A172 (cell line): ENCODE measurements around the gene ANXA5. TPM values are rescaled to one million over a fixed set of nuclear protein-coding genes. Genes with fewer than 3 reads are reported as not detected.
A peak's percentile ranks its signal among the peaks of the same experiment; 100 is the strongest.
"Not testable (repeated sequence)": the region's sequence is repeated elsewhere in the genome, so short reads cannot be mapped to it uniquely, and the experiment has no call there.

Experiments used
- DNase-seq: peaks from one replicate; pipeline ENCODE4 v3.0.0-alpha.2; 2015; ENCODE audit warnings: low spot score
- total RNA-seq: library from RNA; depleted of rRNA; stranded (reverse); fragments of >200 nt; shearing (Covaris generic); gene quantifications from 2 replicates; pipeline ENCODE4 v1.2.3, GENCODE V29; 2014; rRNA removed

The ANXA5 gene
- 936 and 953 TPM in 2 replicates for total RNA-seq

DNA sequence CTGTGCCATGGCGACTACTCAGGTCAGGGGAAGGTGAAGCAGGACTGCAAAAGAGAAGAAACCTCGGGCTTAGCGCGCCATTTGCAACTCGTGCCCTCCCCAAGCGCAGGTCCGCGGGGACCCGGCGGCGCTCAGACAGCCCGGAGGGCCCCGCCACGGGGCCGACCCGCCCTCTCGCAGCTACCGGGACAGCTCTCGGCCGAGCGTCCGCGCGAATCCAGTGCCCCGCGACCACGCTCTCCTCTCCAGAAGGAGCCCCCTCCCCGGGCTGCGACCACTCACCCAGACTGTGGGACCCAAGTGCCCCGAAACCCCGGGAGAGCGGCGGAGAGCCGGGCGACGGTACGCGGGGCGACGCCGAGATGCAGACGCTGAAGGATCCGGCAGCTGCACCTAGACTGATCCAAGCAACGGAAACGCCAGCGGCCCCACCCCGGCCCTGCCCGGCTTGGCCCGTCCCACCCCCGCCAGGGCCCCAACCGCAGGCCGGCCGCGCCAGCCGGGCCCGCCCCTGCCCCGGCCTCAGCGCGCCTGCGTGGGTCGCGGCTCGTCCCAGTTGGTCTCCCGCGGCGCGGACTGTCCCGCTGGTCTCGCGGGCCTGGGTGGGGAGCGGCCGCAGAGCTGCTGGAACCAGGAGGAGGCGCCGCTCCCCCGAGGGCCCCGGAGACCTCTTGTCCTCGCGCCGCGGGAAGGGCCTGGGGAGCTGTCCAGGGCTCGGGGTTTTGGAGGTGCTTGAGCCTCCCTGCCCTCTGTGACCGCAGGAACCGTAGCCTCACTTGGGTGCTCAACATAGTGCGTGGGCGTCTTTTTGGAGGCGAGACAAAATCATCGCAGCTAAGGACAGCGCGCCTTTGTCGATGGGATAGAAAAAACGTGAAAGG lies at the start of gene ANXA5:
Gene ANXA5, minus strand, starts transcription at position 400 of the 881 bp plus-strand sequence. Its CDS starts 391 bp downstream, at position 9.
- peak; percentile 78 for DNase-seq

DNA sequence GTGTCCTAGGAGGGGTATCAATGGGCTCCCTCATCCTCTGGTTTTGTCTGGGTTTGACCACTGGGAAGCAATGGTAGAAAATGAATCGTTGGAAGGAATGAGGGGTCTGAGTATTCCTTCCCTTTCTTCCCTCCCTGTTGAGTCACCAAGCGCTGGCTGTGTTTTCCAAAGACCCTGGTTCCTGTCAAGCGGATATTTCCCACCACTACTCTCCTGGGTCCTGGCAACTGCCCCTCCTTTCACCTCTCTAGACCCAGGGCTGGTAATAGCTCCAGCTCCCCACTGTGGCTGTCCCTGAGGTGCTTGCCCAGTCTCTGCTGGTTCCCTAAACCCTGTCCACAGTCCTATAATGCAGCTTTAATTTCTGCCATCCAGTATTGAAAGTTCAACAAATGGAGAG lies 46.0 kb upstream of the ANXA5 start:
- DNase-seq = no peak

DNA sequence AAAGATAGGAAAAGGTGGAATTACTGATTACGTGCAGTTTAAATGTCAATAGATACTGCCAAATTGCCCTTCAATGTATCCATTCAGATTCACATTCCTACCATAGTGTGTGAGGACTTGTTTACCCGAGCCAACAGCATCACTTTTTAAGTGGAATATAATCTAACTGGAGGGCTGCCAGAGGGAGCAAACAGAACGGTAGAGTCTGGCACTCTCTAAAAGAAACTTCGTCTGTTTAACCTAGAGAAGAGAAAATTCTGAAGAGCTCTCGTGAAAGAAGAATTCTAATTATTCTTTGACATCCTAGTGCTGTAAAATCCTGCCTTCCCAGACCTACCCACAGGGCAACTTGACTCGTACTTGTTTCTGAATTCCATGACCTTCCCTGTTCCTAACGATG lies 45.0 kb upstream of the ANXA5 start:
- no peak for DNase-seq

DNA sequence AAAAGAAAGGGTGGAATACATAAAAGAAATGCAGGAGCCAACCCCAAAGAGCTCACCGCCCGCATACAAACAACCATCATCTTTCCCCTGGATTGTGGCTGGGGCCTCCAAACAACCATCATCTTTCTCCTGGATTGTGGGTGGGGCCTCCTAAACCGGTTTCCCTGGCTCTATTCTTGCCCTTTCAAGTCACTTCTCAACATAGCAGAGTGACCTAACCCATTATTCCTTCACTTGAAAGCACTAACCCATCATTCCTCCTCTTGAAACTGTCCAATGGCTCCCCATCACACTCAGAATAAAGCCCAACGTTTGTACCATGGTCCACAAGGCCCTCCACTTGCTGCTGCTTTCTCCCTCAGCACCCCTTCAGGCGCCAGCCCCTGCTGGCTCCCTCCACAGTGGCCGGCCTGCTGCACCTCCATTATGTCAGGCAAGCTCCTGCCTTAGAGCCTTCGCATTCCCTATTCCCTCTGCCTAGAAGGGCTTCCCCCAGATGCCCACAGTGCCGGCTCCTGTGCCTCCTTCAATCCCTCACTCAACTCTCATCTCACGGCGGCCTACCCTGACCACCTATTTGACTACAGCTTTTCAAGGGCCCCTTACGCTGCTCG lies 44.1 kb upstream of the ANXA5 start:
- DNase-seq = no peak

DNA sequence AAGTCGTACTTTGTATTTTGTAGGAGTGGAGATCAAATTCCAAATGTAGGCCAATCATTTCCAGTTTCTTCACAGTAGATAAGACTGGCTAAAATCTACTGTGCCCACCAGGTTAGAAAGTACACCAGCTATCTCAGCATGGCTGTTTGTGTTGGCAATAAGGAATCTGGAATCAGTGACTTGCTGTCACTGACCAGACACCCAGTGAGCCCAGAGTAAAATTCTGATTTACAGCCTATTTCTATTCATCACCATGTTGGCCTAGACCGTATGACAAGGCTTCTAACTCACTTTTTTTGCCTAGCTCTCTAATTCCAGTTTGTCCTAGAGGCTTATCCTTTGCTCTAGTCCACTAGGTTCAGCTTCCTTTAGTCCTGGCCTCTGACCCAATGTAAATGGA lies 42.8 kb upstream of the ANXA5 start:
- no peak for DNase-seq

DNA sequence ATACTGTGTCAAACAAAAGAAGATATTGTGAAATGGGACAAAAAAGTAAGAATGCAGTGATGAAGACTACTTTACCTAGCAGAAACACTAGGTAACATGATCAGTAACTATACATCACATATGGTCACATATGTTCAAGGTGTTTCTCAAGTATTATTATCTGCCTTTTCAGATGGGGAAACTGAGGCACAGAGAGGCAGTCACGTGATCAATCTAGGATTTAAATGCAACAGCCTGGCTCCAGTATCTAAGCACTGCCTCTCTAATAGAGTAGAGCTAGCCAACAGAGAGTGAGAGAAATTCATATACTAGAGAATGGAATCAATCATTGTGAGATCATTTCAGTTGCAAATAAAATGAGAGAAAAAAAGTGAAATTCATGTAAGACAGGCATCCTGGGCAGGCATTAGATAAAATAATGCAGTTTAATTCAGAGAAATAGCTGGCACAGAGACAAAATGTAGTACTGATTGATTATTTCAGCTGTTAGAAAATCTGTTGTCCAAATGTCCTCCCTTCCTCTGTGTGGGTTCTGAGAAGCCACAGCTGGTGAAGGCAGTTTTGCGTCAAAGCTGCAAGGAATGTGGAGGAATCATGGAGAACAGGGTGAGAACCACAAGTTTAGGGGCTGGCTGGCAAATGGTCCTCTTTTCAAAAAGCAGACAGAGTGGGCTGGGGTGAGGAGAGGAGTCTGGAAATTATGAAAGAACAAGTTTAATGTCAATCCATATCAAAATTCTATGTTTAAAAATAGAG lies 42.2 kb upstream of the ANXA5 start:
- DNase-seq = no peak

DNA sequence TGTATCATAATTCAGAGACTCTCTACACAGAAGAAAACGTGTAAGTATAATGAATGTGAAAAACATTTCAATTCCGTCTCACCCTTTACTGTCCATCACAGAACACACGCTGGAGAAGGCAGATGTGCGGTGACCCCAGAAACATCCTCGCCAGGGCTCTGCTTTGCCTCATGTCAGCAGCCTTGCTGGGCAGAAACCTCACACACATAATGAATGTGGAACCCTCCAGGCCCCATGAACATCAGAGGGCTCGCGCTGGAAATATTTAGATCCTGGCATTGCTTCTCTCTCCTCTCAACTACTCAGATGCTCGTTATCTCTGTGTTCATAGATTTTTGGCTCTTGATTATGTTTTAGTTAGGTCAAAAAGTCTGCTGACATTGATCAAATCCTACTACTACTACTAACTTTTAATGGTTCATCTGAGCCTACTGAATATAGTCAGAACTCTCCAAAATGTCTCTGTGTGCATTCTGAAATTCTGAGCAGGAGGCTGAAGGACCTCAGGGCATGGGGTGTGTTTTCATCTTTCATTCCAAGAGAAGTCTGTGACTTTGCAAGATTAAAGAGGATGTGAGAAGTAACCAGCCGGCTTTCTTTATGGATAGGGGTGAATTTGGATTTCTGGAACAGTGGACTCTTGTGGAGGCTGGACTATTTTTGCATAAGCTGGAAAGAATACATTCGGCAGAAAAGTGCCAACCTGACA lies 41.2 kb upstream of the ANXA5 start:
- no peak for DNase-seq

DNA sequence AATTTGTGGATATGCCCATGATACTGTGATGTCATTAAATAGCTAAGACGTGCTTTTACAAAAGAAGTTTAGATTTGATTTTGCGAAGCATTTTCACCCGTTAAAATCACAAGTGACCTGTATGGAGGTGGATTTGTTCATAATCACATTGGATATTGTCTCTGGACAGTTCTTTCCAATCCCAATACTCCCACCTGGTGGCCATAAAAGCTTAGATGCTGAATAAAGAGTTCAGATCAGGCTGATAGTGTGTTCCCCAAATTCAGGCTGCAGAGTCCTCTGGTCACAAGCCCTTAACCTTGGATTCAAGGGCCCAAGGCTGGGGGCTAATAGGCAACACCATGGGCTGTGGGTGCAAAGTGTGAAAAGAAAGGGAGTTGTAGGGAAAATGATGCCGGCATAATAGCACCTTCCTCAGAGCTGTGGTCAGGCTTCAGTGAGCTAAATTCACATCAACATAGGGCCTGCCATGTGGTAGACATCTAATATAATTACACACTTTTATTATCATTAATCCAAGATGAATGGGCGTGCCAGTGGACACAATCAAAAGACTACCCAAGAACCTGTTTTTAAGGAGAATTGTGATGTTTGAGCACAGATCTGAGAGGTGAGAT lies 40.1 kb upstream of the ANXA5 start:
- DNase-seq = peak; percentile 62

DNA sequence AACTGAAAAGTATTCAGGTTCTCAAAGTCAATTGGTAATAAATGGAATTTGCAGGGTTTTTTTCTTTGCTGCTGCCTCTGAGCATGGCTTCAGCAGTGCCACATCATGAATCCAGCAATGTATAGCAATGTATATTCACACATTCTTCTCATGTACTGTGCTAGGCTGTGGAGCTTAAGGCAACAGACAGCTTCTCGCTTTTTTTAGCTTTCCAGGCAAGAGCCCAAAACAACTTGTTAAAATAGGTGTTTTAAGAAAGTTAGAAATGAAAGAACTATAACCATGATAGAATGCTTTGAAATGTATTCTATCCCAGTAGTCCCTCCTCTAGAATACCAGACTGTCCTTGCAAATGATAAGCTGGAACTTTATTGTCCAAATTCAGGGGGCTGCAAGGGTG lies 37.8 kb upstream of the ANXA5 start:
- DNase-seq = no peak

DNA sequence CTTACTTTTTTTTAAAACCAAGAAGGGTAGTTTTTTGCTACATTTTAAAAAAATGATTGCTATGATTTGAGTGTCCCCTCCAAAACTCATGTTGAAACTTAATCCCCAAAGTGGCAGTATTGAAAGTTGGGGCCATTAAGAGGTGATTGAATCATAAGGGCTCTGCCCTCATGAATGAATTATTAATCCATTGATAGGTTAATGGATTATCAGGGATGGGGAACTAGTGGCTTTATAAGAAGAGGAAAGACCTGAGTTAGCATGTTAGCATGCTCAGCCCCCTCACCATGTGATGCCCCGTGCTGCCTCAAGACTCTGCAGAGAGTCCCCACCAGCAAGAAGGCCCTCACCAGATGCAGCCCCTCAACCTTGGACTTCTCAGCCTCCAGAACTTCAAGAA lies 37.2 kb upstream of the ANXA5 start:
- DNase-seq = no peak

DNA sequence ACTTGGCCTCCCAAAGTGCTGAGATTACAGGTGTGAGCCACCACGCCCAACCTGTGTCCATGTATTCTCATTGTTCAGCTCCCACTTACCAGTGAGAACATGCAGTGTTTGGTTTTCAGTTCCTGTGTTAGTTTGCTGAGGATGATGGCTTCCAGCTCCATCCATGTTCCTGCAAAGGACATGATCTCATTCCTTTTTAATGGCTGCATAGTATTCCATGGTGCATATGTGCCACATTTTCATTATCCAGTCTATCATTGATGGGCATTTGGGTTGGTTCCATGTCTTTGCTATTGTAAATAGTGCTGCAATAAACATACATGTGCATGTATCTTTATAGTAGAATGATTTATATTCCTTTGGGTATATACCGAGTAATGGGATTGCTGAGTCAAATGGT lies 33.0 kb upstream of the ANXA5 start:
- DNase-seq = not testable (repeated sequence)

DNA sequence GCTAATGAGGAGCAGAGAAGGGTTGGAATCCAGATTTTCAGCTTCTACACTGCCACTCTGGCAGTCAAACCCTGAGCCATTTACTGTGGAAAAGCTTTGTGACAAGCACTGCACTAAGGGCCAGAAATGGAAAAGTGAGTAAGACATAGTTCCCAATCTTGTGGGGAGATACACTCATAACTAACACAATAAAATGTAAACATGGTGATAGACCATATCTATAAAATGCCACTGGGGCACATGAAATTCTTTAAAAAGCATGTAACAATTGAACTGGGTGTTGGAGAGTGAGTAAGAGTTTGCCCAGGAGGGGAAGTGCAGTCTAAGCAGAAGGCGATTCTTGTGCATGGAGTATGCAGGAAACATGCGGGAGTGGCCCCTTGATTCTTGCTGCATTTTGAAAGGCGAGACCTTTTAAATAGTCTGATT lies 32.0 kb upstream of the ANXA5 start:
- DNase-seq = peak; percentile 74

DNA sequence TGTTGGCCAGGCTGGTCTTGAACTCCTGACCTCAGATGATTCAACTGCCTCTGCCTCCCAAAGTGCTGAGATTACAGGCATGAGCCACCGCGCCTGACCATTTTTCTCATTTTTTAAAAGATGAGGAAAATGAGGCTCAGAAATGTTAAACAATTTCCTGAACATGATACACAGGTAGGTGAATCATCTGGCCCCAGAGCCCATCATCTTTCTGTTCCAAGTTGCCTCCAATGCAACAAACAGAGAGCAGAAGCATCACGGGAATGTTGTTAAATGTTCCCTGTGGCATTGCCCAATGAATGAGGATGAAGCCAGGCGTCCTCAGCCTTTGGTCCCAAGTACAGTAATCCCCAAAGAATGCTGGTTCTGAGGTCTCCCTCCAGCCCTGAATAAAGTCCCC lies 31.3 kb upstream of the ANXA5 start:
- peak; percentile 83 for DNase-seq

DNA sequence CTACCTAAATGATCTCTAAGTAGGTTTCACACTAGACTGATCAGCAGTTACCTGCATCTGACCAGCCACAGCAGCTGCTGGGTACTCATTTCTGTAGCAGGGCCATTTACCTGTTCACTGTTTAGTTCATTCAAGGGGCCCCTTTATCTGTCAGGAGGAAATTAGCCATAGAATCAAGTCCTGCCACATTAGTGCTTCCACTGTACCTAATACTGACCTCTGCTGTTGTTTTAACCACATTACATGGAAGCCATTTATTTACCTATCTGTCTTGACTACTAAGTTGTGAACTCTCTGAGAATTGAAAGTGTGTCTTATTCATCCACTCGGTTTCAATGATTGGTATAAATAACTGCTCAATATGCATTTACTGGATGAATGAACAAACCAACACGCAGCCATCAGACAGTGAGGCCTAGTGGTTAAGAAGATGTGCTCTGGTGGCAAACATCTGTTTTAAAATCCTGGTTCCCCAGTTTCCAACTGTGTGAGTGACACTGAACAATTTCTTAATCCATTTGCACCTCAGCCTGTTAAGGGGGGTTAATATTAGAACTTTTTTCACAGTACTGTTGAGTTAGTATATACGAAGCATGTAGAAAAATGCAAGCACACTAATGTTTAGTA lies 30.0 kb upstream of the ANXA5 start:
- DNase-seq = peak; percentile 78

DNA sequence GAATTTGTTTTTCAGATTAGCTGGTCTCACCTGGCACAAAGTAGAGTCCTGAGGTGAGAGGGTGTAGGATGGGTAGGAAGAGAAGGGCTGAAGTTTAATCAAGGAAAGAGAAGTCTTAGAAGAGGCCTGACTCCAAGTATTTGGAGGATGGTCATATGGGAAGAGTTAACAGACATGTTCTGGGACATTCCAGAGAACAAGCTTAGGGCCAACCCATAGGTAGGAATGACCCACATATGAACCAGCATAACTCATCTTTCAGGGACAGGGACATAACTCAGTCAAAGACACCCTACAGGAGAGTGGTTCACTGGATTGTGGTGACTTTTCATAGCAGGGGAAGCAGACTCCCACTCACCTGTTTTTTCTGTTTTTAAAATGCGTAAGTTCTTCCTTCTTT lies 27.9 kb upstream of the ANXA5 start:
- DNase-seq = no peak

DNA sequence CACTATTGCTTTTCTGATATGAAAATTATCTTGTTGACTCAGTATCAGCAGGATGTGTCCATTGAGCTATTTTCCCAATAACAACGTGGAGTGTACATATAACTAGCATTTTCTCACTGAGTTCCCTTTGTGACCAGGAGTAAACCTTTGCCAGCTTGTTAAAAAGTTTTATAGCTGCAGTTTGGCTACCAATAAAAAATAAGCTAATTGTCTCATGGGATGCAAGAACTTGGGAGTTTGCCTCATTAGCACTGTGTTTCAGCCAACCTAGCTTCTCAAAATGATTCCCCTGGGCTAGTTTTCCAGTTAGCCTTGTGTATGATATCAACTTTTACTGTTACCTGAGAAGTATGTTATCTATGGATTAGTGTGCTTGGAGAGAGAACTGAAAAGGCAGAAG lies 24.9 kb upstream of the ANXA5 start:
- DNase-seq = no peak

DNA sequence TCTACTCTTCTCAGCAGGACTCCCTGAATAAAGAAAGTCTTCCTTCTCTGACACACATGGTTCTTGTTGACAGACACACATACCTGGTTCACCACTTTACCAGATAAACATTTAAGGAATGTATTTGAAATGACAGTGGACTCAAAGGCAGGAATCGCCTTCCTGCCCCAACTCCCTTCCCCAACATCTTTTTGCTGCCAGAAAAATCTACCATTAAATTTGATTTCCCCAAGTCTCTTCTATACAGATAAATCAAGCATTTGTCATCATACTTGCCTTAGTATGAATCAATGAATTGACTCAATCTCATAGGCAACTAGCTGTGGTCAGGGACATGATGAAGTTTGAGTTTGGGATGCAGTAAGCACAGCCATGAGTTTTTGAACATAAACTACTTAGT lies 23.3 kb upstream of the ANXA5 start:
- peak; percentile 52 for DNase-seq

DNA sequence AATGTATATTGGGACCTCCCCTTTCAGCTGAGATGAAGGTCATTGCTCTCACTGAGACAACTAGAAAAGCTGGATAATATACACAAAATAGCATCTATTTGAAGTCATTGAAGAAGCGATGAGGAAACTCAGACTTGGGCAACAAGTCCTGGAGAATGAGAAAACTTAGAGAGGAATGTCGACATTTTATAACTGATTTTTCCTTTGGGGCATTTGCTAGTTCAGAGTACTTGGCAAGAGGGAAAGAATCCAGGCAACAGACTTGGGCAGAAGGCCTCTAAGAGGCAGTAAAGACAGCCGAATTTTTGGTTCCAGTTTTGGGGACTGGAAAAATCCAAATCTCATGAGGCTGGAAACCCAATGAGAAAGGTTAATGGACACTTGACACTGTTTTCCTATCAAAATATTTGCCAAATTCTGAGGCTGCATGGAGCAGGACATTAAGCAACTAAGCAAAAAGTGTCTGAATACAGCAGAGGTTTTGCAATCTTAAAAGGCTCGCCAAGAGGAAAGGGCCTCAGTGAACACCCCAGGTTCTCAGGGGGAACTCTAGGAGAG lies 21.0 kb upstream of the ANXA5 start:
- no peak for DNase-seq

DNA sequence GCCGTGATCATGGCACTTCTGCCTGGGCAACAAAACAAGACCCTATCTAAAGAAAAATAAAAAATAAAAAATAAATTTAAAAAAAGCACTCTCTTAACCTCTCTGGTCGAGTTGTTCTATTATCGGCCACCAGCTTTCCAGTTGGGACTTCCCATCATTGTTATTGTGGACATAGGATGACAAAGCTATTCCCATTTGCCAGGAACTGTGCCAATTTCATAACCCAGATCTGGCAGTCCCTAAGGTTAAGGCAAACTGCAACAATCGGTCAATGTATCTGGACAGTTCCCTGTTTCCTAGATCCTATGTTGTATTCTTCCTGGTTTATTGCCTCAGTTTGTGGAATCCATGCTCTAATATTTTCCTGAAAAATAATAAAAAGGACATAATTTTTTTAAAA lies 17.8 kb upstream of the ANXA5 start:
- DNase-seq = no peak

DNA sequence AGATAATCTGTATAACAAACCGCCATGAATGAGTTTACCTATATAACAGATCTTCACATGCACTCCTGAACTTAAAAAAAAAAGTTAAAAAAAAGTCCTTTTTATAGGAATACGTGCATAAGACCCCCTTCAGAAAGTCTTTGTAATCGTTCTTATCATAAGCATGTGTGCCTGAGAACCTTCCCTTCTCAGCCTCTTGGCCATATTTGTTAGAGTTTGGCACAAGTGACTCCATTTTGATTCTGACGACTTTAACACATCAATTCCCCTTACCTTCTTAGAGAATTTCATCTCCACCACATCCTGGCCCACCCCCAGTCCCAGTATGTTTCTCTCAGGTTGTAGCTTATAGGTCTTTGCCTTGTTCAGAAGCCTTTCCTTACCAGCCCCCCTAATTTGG lies 16.0 kb upstream of the ANXA5 start:
- DNase-seq = no peak
